ENCODE results near the gene FRG2C. TPM values are rescaled to one million over a fixed set of nuclear protein-coding genes. Genes with fewer than 3 reads are reported as not detected.
"Not testable (repeated sequence)": the region's sequence is repeated elsewhere in the genome, so short reads cannot be mapped to it uniquely, and the experiment has no call there.

FRG2C gene
- total RNA-seq, 2 experiments from 2014 or later: not detected

DNA sequence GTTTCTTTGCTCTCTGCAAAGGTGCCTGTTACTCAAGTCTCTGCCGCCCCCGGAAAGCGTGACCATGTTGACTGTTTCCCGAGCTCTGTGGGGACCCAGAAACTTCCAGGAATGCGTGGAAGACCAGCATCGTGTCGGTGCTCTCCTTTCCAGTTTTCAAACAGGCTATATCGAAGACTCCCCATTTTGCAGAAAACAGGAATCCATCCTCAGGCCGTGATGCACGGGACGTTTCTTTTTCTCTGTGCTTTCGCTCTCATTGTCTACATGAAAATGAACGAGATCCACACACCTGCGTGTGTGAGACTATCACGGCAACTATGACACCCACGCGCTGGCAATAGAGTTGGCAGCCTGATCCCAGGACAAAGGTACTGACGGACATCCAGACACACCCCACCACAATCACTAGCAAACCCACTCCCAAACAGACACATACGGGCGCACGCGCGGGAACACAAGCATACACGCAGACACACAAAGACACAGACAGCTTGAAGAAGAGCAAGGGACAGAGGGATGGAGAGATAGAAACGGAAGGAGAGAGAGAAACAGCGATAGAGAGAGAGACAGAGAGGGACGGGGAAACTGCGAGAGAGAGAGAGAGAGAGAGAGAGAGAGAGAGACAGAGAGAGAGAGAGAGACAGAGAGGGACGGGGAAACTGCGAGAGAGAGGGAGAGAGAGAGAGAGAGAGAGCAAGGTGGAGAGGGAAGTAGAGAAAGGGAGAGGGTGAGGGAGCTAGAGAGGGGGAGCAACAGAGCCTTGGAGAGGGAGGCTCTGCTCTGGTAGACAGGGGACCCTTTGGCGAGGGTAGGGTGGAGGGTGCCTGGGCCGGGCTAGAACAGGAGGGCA lies 7.4 kb downstream of the FRG2C start:
- CTCF ChIA-PET; ATAC-seq; DNase-seq; POLR2A ChIA-PET; intact Hi-C loops (cut with DNase I, micrococcal nuclease); H3K4me3 Mint-ChIP-seq; H3K27ac Mint-ChIP-seq: not testable (repeated sequence)
- Mint-ChIP-seq H3K9me3 (ENCODE audit: low read depth) (peaks cover 36% of the 10 kb centered on the region), H3K36me3 (ENCODE audit: low read depth) (peaks cover 16% of the 10 kb centered on the region), H3K27me3 (peaks cover 48% of the 10 kb centered on the region), H3K4me1 (peaks cover 13% of the 10 kb centered on the region)

DNA sequence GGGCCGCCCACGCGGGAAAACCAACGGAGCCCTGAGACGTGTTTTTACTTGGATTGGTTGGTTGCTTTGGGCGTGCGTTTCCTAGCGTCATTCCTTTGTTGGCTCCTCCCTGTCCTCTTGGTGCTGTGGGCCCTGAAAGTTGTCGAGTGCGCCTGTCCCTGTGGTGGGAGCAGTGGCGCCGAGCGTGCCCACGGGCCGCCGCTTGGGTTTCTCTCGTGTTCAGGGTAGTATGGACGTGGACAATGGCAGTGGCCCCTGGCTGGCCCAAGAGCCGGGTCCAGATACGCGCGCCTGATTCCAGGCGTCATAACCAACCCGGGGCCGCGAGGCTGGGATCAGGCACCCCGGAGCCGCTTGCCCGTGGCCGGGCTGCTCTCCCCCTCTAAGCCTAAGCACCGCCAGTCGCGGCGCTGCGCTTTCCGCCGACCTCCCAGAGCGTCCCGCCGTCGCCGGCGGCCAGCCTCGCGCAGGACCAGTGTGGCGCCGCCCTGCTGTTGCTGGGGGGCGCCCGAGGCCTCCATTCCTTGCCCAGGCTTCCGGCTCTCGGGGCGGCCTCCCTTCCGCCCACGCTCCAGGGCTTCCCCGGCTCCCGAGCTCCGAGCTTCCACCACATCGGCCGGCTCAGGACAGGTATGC lies 8.1 kb downstream of the FRG2C start:
- H3K27ac Mint-ChIP-seq; H3K4me3 Mint-ChIP-seq; CTCF ChIA-PET; intact Hi-C loops (cut with DNase I, micrococcal nuclease); POLR2A ChIA-PET: not testable (repeated sequence)
- Mint-ChIP-seq H3K36me3 (ENCODE audit: low read depth) (peaks cover 16% of the 10 kb centered on the region), H3K9me3 (ENCODE audit: low read depth) (peaks cover 35% of the 10 kb centered on the region), H3K4me1 (peaks cover 13% of the 10 kb centered on the region), H3K27me3 (peaks cover 46% of the 10 kb centered on the region)
- DNase-seq (peak; percentile 30), ATAC-seq (peak; percentile 30)

DNA sequence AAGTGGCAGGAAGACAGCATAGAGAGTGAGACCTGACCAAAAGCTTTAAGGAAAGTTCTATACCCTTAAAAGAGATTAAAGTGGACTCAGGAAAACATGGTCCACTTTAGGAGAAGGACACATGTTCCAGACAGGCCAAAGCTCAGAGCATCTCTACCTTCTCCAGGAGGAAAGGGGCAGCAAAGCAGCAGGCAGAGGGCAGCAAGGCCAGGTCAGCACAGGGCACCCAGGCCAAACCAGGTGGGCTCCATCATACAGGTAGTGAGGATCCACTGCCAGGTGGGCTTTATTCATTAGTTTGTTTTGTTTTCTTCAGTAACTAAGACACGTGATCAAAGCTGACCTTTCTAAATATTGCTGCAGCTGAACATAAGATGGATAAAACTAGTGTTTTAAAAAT lies 19.8 kb downstream of the FRG2C start:
- H3K27me3 Mint-ChIP-seq: not testable (repeated sequence)

DNA sequence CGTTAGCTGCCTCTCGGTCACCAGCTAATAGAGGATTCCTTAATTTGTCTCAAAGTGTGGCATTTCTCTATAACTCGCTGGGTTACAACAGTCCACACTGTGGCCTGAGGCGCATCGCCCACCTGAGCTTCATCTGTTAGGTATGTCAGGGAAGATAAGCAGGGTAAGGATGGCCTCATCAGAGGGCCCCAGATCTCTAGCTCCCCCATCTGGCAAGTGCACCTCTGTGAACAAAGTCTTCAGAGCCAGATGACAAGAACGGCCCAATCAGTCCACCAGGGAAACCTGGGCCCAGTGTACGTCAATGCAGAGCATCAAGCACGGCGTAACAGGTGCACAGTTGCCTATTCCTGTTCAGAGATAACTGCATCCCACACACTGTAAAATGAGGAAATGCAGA lies 23.2 kb downstream of the FRG2C start:
- Mint-ChIP-seq H3K4me1 (no peaks in the 10 kb centered on the region), H3K9me3 (ENCODE audit: low read depth) (peaks cover 27% of the 10 kb centered on the region), H3K27ac (no peak overlapping the region), H3K27me3 (no peaks in the 10 kb centered on the region), H3K36me3 (ENCODE audit: low read depth) (peaks cover 4% of the 10 kb centered on the region), H3K4me3 (no peak overlapping the region)
- ChIA-PET CTCF (no interaction called here), POLR2A (no interaction called here)
- ATAC-seq (no peak), DNase-seq (no peak)
- intact Hi-C loops (cut with DNase I, micrococcal nuclease): no loop called here

More for the DNA sequence above, 19.8 kb downstream of the FRG2C start:
- H3K27ac Mint-ChIP-seq; intact Hi-C loops (cut with DNase I, micrococcal nuclease); H3K4me1 Mint-ChIP-seq; H3K4me3 Mint-ChIP-seq; DNase-seq; H3K36me3 Mint-ChIP-seq (ENCODE audit: low read depth); POLR2A ChIA-PET; ATAC-seq: not testable (repeated sequence)
- CTCF ChIA-PET: interaction anchor here (0.6 kb wide), 1 partner anchor 79 kb away, joined by 4 read pairs; no protein-coding TSS in a partner anchor
- H3K9me3 Mint-ChIP-seq (ENCODE audit: low read depth): peaks cover 14% of the 10 kb centered on the region

DNA sequence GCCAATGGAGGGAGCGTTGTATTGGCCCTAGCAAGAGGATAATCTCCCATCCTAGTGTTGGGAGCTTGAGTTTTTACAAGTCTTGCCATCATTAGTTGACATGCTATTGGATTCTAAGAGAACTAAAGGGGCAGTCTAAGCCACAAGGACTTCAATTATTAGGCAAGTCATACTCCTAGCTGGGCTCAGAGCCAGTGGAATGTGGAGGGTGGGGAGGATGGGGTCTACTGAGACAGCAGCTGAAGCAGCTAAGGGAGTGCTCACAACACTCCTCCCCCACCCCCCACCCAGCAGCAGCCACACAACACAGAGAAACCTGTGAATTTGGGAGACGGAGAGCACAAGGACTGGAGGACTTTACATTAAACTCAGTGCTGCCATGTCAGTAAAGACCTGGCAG lies 27.9 kb downstream of the FRG2C start:
- ChIA-PET CTCF (no interaction called here), POLR2A (no interaction called here)
- DNase-seq: no peak
- Mint-ChIP-seq H3K36me3 (ENCODE audit: low read depth) (peaks cover 4% of the 10 kb centered on the region), H3K27ac (no peak overlapping the region), H3K4me3 (no peak overlapping the region), H3K4me1 (no peaks in the 10 kb centered on the region), H3K27me3 (no peaks in the 10 kb centered on the region), H3K9me3 (ENCODE audit: low read depth) (peaks cover 29% of the 10 kb centered on the region)
- intact Hi-C loops (cut with DNase I, micrococcal nuclease): no loop called here
- ATAC-seq: no peak

Small RNAs within 50 kb of the gene (microRNA-seq; reads per million reads assigned to microRNA genes)
- gene MIR1324 (ENCODE audit: borderline replicate concordance): not detected

Other genes with a start within 250 kb of the FRG2C start
- gene ZNF717, start 121.2 kb downstream of the FRG2C start, total RNA-seq: 10 to 100 TPM; 13.1 to 14.4 TPM

All from activated CD4-positive, alpha-beta T cell treated with anti-CD3 and anti-CD28 coated beads for 36 hours (primary cell).